ENCODE data around the gene MRPL40. TPM values are rescaled to one million over a fixed set of nuclear protein-coding genes. Genes with fewer than 3 reads are reported as not detected.

MRPL40 gene
- total and polyA plus RNA-seq, 2 donors (not counting 3 experiments of a cell fraction or from before 2014, with no cell fraction given), result 17.5 to 27.4 TPM

DNA sequence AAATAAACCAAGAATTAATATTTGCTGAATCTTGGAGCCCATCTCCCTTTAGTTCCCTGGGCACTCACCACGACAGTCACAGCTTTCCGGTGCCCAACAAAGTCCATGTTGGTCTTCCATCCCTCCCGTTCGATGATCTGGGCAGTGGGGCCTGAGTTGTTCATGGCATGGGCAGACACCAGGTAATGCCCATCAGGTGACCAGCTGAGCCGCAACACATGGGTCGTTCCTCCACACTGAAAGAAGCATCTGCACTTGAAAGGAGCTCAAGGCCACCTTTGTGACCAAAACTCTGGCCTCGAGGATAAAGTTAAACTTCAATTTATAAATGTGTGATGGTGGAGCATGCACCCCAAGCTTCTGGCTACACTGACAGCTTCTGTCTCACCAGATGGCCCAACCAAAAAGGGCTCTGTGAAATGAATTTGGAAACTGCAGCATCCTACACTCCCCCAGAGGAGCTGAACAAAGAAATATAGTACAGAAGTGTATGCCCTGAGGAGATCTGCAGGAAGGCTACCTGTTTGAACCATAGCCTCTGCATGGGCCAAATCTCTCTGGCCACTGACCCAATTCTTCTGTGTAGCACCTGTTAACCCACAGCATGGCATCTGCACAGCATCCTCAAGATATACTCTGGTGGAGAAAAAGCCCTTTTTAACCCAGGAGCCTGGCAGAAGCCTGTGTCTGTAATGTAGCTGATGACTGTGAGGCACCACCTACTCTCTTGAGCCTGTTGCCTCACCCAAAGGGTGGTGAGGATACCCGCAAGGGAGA, 37.9 kb upstream of the MRPL40 start:
- CTCF ChIA-PET, result interaction anchor here (0.8 to 1.4 kb wide), 5 partner anchors 9 to 250 kb away, joined by 3 to 4 read pairs (median 3); partner anchors contain the start of gene ESS2
- Histone ChIP-seq H3K36me3 (ENCODE audit: control insufficient read depth in 2 of 2, extremely low read depth in 1 of 2, insufficient read depth in 2 of 2, low read length in 2 of 2) (peaks cover 20 to 34% of the 10 kb centered on the region in 2 experiments), H3K79me2 (ENCODE audit: control insufficient read depth, insufficient read depth, low read length) (no peaks in the 10 kb centered on the region), H4K20me1 (replicated peaks; ENCODE audit: control insufficient read depth, extremely low read depth, insufficient read depth, low read length) (no peaks in the 10 kb centered on the region), H3K9me1 (replicated peaks; ENCODE audit: control insufficient read depth, extremely low read depth, insufficient read depth, low read length) (no peaks in the 10 kb centered on the region), H3K27me3 (ENCODE audit: control insufficient read depth in 2 of 2, insufficient read depth in 2 of 2, low read length in 2 of 2) (no peaks in the 10 kb centered on the region), H2AFZ (ENCODE audit: low read depth, low read length) (no peak overlapping the region), H3K9ac (replicated peaks; ENCODE audit: extremely low read depth, insufficient read depth, low read length) (no peak overlapping the region), H3K9me3 (replicated peaks; ENCODE audit: control insufficient read depth, insufficient read depth, low read length) (no peaks in the 10 kb centered on the region), H3K4me3 (replicated peaks in 1 of 3; ENCODE audit: insufficient read depth in 1 of 3, low read depth in 1 of 3, low read length in 3 of 3) (no peak overlapping the region), H3K27ac (ENCODE audit: insufficient read depth, low read depth, low read length) (no peak overlapping the region), H3K4me1 (ENCODE audit: control insufficient read depth, extremely low read depth, insufficient read depth, low read length) (no peaks in the 10 kb centered on the region), H3K4me2 (ENCODE audit: insufficient read depth, low read length) (no peak overlapping the region)
- POLR2A ChIA-PET, result no interaction called here
- TF ChIP-seq POLR2AphosphoS5 (IDR thresholded peaks at IDR 0.05; ENCODE audit: insufficient read depth, low read depth, low read length) (no peak), POLR2A (IDR thresholded peaks at IDR 0.05; ENCODE audit: low read depth, low read length) (no peak)
- no TSS peak for BruUV-seq (replicated peaks)
- dilution Hi-C loops (cut with MboI; ENCODE audit: extremely low pct_ligation_motif_present, low sequenced_read_pairs), result no loop called here
- intact Hi-C loops (cut with micrococcal nuclease), result no loop called here
- DNase-seq (ENCODE audit: low read depth, low spot score) (no peak), FAIRE-seq (no peak)

DNA sequence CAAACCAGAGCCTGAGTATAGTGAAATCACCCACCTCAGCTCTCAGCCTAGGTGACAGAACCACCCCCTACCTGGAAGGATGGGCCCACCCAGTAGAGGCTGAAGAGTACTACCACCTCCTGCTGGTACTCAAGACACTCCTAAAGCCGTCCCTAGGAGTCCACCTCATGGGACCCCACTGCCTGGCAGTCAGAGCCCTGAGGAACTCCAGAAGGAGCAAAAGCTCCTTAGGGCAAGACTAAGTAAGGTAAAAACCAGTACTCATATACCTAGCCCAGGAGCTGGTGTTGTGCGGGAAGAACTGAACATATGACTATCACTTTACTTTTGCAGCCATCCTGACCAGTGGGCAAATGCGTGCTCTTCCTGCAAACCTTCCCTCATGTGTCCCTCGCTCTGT, 37.1 kb upstream of the MRPL40 start:
- H3K4me2 ChIP-seq (ENCODE audit: insufficient read depth, low read length), result no peak overlapping the region
- intact Hi-C loops (cut with micrococcal nuclease) (no loop called here), dilution Hi-C loops (cut with MboI; ENCODE audit: extremely low pct_ligation_motif_present, low sequenced_read_pairs) (no loop called here)
- no peaks in the 10 kb centered on the region for H3K4me1 ChIP-seq (ENCODE audit: control insufficient read depth, extremely low read depth, insufficient read depth, low read length)
- no peaks in the 10 kb centered on the region for H4K20me1 ChIP-seq (replicated peaks; ENCODE audit: control insufficient read depth, extremely low read depth, insufficient read depth, low read length)
- H3K27me3 ChIP-seq (ENCODE audit: control insufficient read depth in 2 of 2, insufficient read depth in 2 of 2, low read length in 2 of 2), result no peaks in the 10 kb centered on the region
- ChIA-PET CTCF (interaction anchor here (1.2 to 1.3 kb wide), 2 partner anchors 9 to 216 kb away, joined by 3 to 4 read pairs; no protein-coding TSS in a partner anchor), POLR2A (no interaction called here)
- H3K27ac ChIP-seq (ENCODE audit: insufficient read depth, low read depth, low read length), result no peak overlapping the region
- TF ChIP-seq, protein P1, sequence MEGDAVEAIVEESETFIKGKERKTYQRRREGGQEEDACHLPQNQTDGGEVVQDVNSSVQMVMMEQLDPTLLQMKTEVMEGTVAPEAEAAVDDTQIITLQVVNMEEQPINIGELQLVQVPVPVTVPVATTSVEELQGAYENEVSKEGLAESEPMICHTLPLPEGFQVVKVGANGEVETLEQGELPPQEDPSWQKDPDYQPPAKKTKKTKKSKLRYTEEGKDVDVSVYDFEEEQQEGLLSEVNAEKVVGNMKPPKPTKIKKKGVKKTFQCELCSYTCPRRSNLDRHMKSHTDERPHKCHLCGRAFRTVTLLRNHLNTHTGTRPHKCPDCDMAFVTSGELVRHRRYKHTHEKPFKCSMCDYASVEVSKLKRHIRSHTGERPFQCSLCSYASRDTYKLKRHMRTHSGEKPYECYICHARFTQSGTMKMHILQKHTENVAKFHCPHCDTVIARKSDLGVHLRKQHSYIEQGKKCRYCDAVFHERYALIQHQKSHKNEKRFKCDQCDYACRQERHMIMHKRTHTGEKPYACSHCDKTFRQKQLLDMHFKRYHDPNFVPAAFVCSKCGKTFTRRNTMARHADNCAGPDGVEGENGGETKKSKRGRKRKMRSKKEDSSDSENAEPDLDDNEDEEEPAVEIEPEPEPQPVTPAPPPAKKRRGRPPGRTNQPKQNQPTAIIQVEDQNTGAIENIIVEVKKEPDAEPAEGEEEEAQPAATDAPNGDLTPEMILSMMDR (IDR thresholded peaks at IDR 0.05; ENCODE audit: extremely low read depth in 1 of 2, insufficient read depth in 1 of 2, low read depth in 1 of 2, low read length in 2 of 2), result no peak
- TF ChIP-seq MYC (IDR thresholded peaks at IDR 0.05; ENCODE audit: low read depth, low read length) (no peak), FOS (IDR thresholded peaks at IDR 0.05; ENCODE audit: borderline replicate concordance, insufficient read depth, low read length) (no peak), JUN (IDR thresholded peaks at IDR 0.05; ENCODE audit: borderline replicate concordance, insufficient read depth, insufficient read length, low read depth) (no peak), POLR2A (IDR thresholded peaks at IDR 0.05; ENCODE audit: low read depth, low read length) (no peak), GATA2 (IDR thresholded peaks at IDR 0.05; ENCODE audit: insufficient read depth, insufficient read length, low read depth, low read length) (no peak), EZH2 (IDR thresholded peaks at IDR 0.05; ENCODE audit: borderline replicate concordance, low read depth, low read length, severe bottlenecking) (no peak), POLR2AphosphoS5 (IDR thresholded peaks at IDR 0.05; ENCODE audit: insufficient read depth, low read depth, low read length) (no peak)
- TF ChIP-seq, protein P2, sequence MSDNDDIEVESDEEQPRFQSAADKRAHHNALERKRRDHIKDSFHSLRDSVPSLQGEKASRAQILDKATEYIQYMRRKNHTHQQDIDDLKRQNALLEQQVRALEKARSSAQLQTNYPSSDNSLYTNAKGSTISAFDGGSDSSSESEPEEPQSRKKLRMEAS (IDR thresholded peaks at IDR 0.05; ENCODE audit: insufficient read depth, insufficient read length), result no peak
- H3K9me1 ChIP-seq (replicated peaks; ENCODE audit: control insufficient read depth, extremely low read depth, insufficient read depth, low read length), result no peaks in the 10 kb centered on the region
- no peak overlapping the region for H3K9ac ChIP-seq (replicated peaks; ENCODE audit: extremely low read depth, insufficient read depth, low read length)
- no peaks in the 10 kb centered on the region for H3K9me3 ChIP-seq (replicated peaks; ENCODE audit: control insufficient read depth, insufficient read depth, low read length)
- H2AFZ ChIP-seq (ENCODE audit: low read depth, low read length), result no peak overlapping the region
- no peak for DNase-seq (ENCODE audit: low read depth, low spot score)
- no peak for FAIRE-seq
- no TSS peak for BruUV-seq (replicated peaks)
- H3K79me2 ChIP-seq (ENCODE audit: control insufficient read depth, insufficient read depth, low read length), result no peaks in the 10 kb centered on the region
- no peak overlapping the region for H3K4me3 ChIP-seq (replicated peaks in 1 of 3; ENCODE audit: insufficient read depth in 1 of 3, low read depth in 1 of 3, low read length in 3 of 3)
- peaks cover 14 to 32% of the 10 kb centered on the region in 2 experiments for H3K36me3 ChIP-seq (ENCODE audit: control insufficient read depth in 2 of 2, extremely low read depth in 1 of 2, insufficient read depth in 2 of 2, low read length in 2 of 2)

All from endothelial cell of umbilical vein (primary cell).